PC-9 (cell line): ENCODE results near the gene APOM. TPM values are rescaled to one million over a fixed set of nuclear protein-coding genes. Genes with fewer than 3 reads are reported as not detected.
A peak's percentile ranks its signal among the peaks of the same experiment; 100 is the strongest.

ENCODE experiments used
- BruUV-seq: library from RNA; stranded (reverse); fragments of 400-500 nt; replicated peaks from 2 replicates; lab custom pipeline; 2021; lab: Mats Ljungman, UMichigan
- CTCF ChIA-PET: fragments of 300-600 bp; sonication (Branson Sonifier 250); formaldehyde crosslinking; loops from one replicate; lab custom pipeline; 2022; ENCODE audit warnings: antibody characterized with exemption; lab: Charles Lee
- POLR2A ChIA-PET: fragments of 300-600 bp; sonication (Branson Sonifier 250); formaldehyde crosslinking; loops from one replicate; lab custom pipeline; 2022; ENCODE audit warnings: antibody characterized with exemption; ENCODE audit not compliant: unreplicated experiment; lab: Charles Lee
- DNase-seq, 2 experiments: peaks; one replicate each; pipeline versions ENCODE4 v3.0.0 to v3.0.0-alpha.2; 2015 to 2022; ENCODE audit warnings: mixed read lengths in 1 of 2
- H2AFZ ChIP-seq: fragments of 200-600 bp; sonication (generic); 2 replicates; pipeline ENCODE4 v1.8.1; 2017; ENCODE audit warnings: antibody characterized with exemption
- H3F3A ChIP-seq: fragments of 200-600 bp; sonication (generic); 2 replicates; pipeline ENCODE4 v1.8.1; 2017; ENCODE audit warnings: antibody characterized with exemption, mild to moderate bottlenecking, low read depth; ENCODE audit not compliant: insufficient read depth
- H3K27ac ChIP-seq: fragments of 200-600 bp; sonication (generic); 2 replicates; pipeline ENCODE4 v1.6.1; 2016; ENCODE audit warnings: mixed run types
- H3K27me3 ChIP-seq: fragments of 200-600 bp; sonication (generic); 2 replicates; pipeline ENCODE4 v1.6.1; 2016; ENCODE audit warnings: low read depth, mixed run types; ENCODE audit not compliant: insufficient read depth
- H3K36me3 ChIP-seq: fragments of 200-600 bp; sonication (generic); 2 replicates; pipeline ENCODE4 v1.6.1; 2016; ENCODE audit warnings: low read depth, mixed run types
- H3K4me1 ChIP-seq: fragments of 200-600 bp; sonication (generic); replicated peaks from 2 replicates; pipeline ENCODE4 v1.6.1; 2016; ENCODE audit warnings: mixed run types; ENCODE audit not compliant: insufficient read depth
- H3K4me2 ChIP-seq: fragments of 200-600 bp; sonication (generic); 2 replicates; pipeline ENCODE4 v1.6.1; 2017; ENCODE audit warnings: mixed run types
- H3K4me3 ChIP-seq: fragments of 200-600 bp; sonication (generic); 2 replicates; pipeline ENCODE4 v1.6.1; 2016; ENCODE audit warnings: mixed run types
- H3K79me2 ChIP-seq: fragments of 200-600 bp; sonication (generic); 2 replicates; pipeline ENCODE4 v1.6.1; 2017; ENCODE audit warnings: low read depth, mixed run types
- H3K9me2 ChIP-seq: fragments of 200-600 bp; sonication (generic); 2 replicates; pipeline ENCODE4 v1.8.1; 2017; ENCODE audit warnings: mild to moderate bottlenecking; ENCODE audit not compliant: insufficient read depth
- H3K9me3 ChIP-seq: fragments of 200-600 bp; sonication (generic); 2 replicates; pipeline ENCODE4 v1.8.1; 2016; ENCODE audit warnings: low read depth; ENCODE audit not compliant: insufficient read depth
- H4K20me1 ChIP-seq: fragments of 200-600 bp; sonication (generic); 2 replicates; pipeline ENCODE4 v1.8.1; 2017; ENCODE audit not compliant: insufficient read depth
- EZH2 ChIP-seq: fragments of 200-600 bp; sonication (generic); IDR thresholded peaks from 2 replicates; pipeline ENCODE4 v1.8.0; 2017; ENCODE audit warnings: antibody characterized with exemption, low read depth
- intact Hi-C: fragments of 100-400 bp; cut with micrococcal nuclease; formaldehyde crosslinking; loops from one replicate; pipeline ENCODE4 v1.10.0; 2022; ENCODE audit not compliant: unreplicated experiment
- total RNA-seq: library from RNA; stranded (reverse); gene quantifications from 2 replicates; pipeline ENCODE4 v1.2.3, GENCODE V29; 2021
- TF ChIP-seq, protein P1 (sequence below): fragments of 200-600 bp; sonication (generic); conservative IDR thresholded peaks from 2 replicates; pipeline ENCODE4 v1.6.1; 2017; ENCODE audit warnings: mixed run types, antibody characterized with exemption, mild to moderate bottlenecking, moderate library complexity

The APOM gene
- total RNA-seq, 1 experiment from 2014 or later: 2.9 TPM

GRCh38 chr6:31640612-31641011, 15.1 kb upstream of the APOM start:
- Histone ChIP-seq H3K27me3 (no peaks in the 10 kb centered on the region), H4K20me1 (peaks cover 17% of the 10 kb centered on the region; the same call in 1 of the 2 replicates), H3F3A (peaks cover 47% of the 10 kb centered on the region; the same call in 1 of the 2 replicates), H3K9me2 (no peaks in the 10 kb centered on the region), H2AFZ (no peak overlapping the region), H3K4me2 (no peak overlapping the region), H3K36me3 (peaks cover 20% of the 10 kb centered on the region), H3K79me2 (no peaks in the 10 kb centered on the region), H3K4me3 (no peak overlapping the region), H3K4me1 (no peaks in the 10 kb centered on the region), H3K9me3 (no peaks in the 10 kb centered on the region), H3K27ac (no peak overlapping the region)
- intact Hi-C loops: no loop called here
- ChIA-PET POLR2A (interaction anchor here (0.5 kb wide), 1 partner anchor 8 kb away, joined by 3 read pairs; no protein-coding TSS in a partner anchor), CTCF (interaction anchor here (0.6 kb wide), 1 partner anchor 88 kb away, joined by 6 read pairs; no protein-coding TSS in a partner anchor)
- no peak for DNase-seq
- TF ChIP-seq, protein P1, sequence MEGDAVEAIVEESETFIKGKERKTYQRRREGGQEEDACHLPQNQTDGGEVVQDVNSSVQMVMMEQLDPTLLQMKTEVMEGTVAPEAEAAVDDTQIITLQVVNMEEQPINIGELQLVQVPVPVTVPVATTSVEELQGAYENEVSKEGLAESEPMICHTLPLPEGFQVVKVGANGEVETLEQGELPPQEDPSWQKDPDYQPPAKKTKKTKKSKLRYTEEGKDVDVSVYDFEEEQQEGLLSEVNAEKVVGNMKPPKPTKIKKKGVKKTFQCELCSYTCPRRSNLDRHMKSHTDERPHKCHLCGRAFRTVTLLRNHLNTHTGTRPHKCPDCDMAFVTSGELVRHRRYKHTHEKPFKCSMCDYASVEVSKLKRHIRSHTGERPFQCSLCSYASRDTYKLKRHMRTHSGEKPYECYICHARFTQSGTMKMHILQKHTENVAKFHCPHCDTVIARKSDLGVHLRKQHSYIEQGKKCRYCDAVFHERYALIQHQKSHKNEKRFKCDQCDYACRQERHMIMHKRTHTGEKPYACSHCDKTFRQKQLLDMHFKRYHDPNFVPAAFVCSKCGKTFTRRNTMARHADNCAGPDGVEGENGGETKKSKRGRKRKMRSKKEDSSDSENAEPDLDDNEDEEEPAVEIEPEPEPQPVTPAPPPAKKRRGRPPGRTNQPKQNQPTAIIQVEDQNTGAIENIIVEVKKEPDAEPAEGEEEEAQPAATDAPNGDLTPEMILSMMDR: no peak
- no peak for TF ChIP-seq EZH2
- BruUV-seq: TSS peak; percentile 15

GRCh38 chr6:31641370-31641769, 14.3 kb upstream of the APOM start:
- TF ChIP-seq, protein P1: no peak
- no peak for TF ChIP-seq EZH2
- intact Hi-C loops: no loop called here
- peaks cover 17% of the 10 kb centered on the region; the same call in 1 of the 2 replicates for H4K20me1 ChIP-seq
- H3F3A ChIP-seq: peaks cover 43% of the 10 kb centered on the region; the same call in 1 of the 2 replicates
- H3K36me3 ChIP-seq: peaks cover 23% of the 10 kb centered on the region
- no peak overlapping the region for H3K27ac ChIP-seq
- no peaks in the 10 kb centered on the region for H3K9me2 ChIP-seq
- H3K9me3 ChIP-seq: no peaks in the 10 kb centered on the region
- CTCF ChIA-PET: no interaction called here
- H3K27me3 ChIP-seq: no peaks in the 10 kb centered on the region
- H2AFZ ChIP-seq: no peak overlapping the region
- no peaks in the 10 kb centered on the region for H3K4me1 ChIP-seq
- POLR2A ChIA-PET: no interaction called here
- BruUV-seq: no TSS peak
- no peaks in the 10 kb centered on the region for H3K79me2 ChIP-seq
- H3K4me2 ChIP-seq: no peak overlapping the region
- no peak overlapping the region for H3K4me3 ChIP-seq
- DNase-seq: no peak

GRCh38 chr6:31642798-31643570, 12.7 kb upstream of the APOM start:
- Histone ChIP-seq H3K9me2 (no peaks in the 10 kb centered on the region), H3K79me2 (no peaks in the 10 kb centered on the region), H3K27ac (no peak overlapping the region), H3K27me3 (no peaks in the 10 kb centered on the region), H2AFZ (no peak overlapping the region), H3F3A (peaks cover 29% of the 10 kb centered on the region; the same call in 1 of the 2 replicates), H3K4me1 (no peaks in the 10 kb centered on the region), H3K36me3 (peaks cover 26% of the 10 kb centered on the region), H4K20me1 (peaks cover 13% of the 10 kb centered on the region; the same call in 1 of the 2 replicates), H3K4me3 (no peak overlapping the region), H3K4me2 (no peak overlapping the region), H3K9me3 (no peaks in the 10 kb centered on the region)
- intact Hi-C loops: no loop called here
- CTCF ChIA-PET: no interaction called here
- TF ChIP-seq, protein P1: no peak
- TF ChIP-seq EZH2: no peak
- BruUV-seq: no TSS peak
- POLR2A ChIA-PET: no interaction called here
- no peak for DNase-seq
